Right ventricle myocardium superior (tissue), 1 donor: ENCODE measurements around the gene DCTN1. TPM values are rescaled to one million over a fixed set of nuclear protein-coding genes. Genes with fewer than 3 reads are reported as not detected.

Experiments
- ATAC-seq: fragments of 200-7000 bp; cut with Tn5 transposase; one replicate; pipeline ENCODE4 v1.9.1; 2020; ENCODE audit warnings: mild to moderate bottlenecking; ENCODE audit not compliant: poor library complexity
- DNase-seq: peaks from one replicate; pipeline ENCODE4 v3.0.0-alpha.2; 2020
- intact Hi-C: fragments of 100-400 bp; cut with DNase I; formaldehyde crosslinking; loops from one replicate; pipeline ENCODE4 v1.11.2; 2022
- total RNA-seq: library from RNA; stranded (reverse); fragmentation: NEBNext Ultra II Directional; extraction: Animal tissue kit (Norgen Biotek cat#: 25700); gene quantifications from one replicate; pipeline ENCODE4 v1.2.1, GENCODE V29; 2021
- donor health status: DM: no; HTN: yes; CAD: no; lungs with severe emphysema.

Gene DCTN1
- total RNA-seq, 1 donor from 2014 or later, result 149 TPM

DNA sequence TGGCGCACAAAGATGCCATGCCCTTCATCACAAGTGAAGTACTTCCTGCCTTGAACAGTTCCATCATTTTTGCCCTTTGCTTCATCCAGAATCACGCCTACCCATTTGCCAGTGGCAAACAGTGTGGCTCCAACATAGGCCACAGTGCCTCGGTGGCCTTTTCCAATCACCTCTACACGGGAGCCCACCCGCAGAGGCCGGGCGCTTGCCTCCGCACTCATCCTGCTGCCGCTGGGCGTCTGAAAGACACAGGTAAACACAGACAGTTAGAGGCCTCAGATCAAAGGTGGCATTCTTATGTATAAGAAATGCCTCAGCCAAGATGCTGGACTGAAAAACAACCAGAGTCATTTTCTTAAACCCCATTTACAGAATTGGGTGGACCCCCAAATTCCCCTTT is 2.1 kb downstream of the DCTN1 start:
- ATAC-seq (no peak), DNase-seq (no peak)
- intact Hi-C loops, result no loop called here

DNA sequence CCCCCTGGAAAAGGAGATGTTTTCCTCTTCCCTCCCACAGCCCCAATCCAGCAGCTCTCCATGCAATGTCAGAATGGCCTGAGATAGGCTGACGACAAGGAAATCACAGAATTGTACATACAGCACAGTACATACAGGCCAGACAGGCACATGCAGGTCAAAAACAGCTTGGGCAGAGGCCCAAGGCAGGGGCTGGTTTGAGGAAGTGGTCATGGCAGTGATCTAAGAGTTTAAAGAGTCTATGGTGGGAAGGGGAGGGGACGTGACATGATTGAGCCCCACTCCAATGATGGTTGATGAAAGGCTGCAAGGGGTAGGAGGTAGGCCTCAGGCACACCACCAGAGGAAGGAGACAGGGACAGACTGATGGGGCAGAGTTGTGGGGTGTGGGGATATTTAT is 4.3 kb downstream of the DCTN1 start:
- intact Hi-C loops, result no loop called here
- ATAC-seq, result no peak
- DNase-seq, result no peak

GRCh38 chr2:74374509-74375205 is 5.5 kb downstream of the DCTN1 start:
- peak; percentile 80 for DNase-seq
- intact Hi-C loops, result no loop called here
- peak; percentile 90 for ATAC-seq

- peak; percentile 5 for ATAC-seq
- no peak for DNase-seq
- intact Hi-C loops, result no loop called here
Observed at GRCh38 chr2:74373985-74374384, 6.1 kb downstream of the DCTN1 start.

GRCh38 chr2:74373221-74373676 is 6.9 kb downstream of the DCTN1 start:
- peak; percentile 62 for ATAC-seq
- intact Hi-C loops, result no loop called here
- peak; percentile 75 for DNase-seq

- DNase-seq, result no peak
- no peak for ATAC-seq
- intact Hi-C loops, result no loop called here
Observed at GRCh38 chr2:74372674-74373073, 7.4 kb downstream of the DCTN1 start.

DNA sequence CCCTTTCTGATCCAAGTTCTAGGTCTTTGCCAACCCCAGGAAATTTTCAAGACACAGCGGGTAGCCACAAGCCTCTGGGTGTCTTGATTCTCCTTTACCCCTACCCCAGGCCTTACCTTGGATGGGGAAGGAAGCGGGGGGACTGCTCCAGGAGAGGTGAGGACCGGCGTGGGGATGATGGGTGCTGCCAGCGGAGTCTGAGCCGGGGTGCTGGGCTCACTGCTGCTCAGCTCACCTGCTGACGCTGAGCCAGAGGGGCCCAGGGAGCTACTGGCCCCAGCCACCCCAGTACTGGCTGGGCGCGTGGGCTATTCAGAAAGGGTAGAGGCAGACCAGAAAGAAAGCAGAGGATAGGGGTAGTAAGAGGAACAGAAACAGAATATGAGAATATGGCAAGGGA is 8.7 kb downstream of the DCTN1 start:
- ATAC-seq (no peak), DNase-seq (no peak)
- intact Hi-C loops, result no loop called here

- no peak for DNase-seq
- no peak for ATAC-seq
- intact Hi-C loops, result no loop called here
Observed at GRCh38 chr2:74369976-74370375, 10.1 kb downstream of the DCTN1 start.

DNA sequence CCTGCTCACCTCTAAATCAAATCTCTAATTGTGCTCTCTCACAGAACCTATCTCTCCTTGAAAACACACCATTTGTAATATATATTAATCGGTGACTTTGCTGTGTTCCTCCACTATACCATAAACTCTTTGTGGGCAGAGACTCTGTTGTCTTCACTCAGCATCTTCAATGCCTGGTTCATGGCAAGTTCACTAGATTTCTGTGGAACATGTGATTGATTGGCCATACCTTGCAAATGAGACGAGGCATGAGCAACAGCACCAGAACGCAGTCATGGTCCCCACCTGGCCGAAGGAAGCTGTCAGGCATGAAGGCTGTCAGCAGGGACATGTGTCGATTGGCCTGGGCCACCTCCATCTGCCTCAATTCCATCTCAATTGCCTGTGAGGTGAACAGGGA is 11.6 kb downstream of the DCTN1 start:
- intact Hi-C loops, result no loop called here
- DNase-seq, result no peak
- no peak for ATAC-seq

GRCh38 chr2:74367789-74368188 is 12.3 kb downstream of the DCTN1 start:
- no peak for ATAC-seq
- no peak for DNase-seq
- intact Hi-C loops, result no loop called here

DNA sequence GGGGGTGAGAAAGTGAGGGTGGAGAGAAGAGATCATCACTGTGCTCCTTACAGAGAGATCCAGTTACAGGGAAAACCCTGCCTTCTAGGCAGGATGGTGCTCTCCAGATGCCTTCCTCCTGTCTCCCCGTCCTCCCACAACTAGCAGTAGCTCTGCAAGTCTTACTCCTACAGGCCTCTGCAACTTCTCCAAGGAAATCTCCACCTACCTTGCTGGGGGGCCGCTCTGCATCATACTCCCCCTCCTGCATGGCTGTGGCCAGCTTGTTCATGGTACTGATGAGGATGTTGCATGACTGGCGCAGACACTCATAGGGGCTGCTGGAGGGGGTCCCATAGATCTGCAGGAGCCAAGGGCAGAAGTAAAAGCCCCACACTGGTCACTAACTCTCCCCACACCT is 14.1 kb downstream of the DCTN1 start:
- no peak for DNase-seq
- intact Hi-C loops, result no loop called here

DNA sequence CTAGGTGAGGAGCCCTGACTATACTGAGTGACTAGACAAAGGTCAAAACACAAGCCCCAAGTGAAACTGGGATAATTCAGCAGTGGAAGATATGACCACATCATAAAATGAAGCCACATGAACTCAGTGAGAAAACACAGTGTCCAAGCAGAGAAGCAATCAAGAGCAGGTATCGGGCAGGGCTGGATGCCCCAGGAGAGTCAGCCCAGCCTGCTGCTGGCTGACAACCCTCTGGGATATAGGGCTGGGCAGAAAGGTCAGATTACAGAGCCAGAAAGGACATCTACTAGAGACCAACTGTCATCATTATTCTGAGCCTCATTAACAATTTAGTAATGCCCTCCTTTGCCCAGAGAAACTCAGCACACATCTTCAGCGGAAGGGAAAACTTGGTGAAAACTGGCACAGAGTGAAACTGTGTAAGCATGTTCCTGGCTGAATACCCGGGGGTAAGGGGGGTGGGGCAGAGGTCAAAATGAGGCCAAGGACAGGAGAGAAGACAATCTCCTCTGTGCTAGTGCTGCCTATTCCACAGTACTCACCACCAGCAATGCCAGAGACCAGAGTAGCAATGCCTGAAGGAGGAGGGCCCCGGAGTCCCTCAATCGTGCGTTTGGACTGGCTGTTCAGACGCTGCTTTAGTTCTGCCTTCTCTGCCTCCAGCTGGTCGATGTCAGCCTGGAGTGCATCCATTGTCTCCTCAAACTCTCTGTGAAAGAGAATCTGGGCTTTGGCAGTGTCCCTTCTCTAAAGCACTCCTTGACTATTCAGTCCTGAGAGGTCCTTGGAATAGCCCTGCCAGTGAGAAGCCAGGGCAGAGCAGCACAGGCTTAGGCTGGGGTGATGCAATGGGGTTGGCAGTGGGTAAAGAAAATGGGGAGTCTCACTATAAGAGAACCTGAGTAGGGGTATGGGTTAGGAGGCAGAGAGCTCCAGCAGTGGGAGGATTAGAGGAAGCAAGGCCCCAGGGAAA is 15.3 kb downstream of the DCTN1 start:
- intact Hi-C loops, result no loop called here
- DNase-seq, result no peak
- peak; percentile 68 for ATAC-seq

More for the DNA sequence above, 14.1 kb downstream of the DCTN1 start:
- ATAC-seq, result no peak

- intact Hi-C loops, result no loop called here
- ATAC-seq (no peak), DNase-seq (no peak)
Observed at GRCh38 chr2:74361327-74361726, 18.8 kb downstream of the DCTN1 start.

DNA sequence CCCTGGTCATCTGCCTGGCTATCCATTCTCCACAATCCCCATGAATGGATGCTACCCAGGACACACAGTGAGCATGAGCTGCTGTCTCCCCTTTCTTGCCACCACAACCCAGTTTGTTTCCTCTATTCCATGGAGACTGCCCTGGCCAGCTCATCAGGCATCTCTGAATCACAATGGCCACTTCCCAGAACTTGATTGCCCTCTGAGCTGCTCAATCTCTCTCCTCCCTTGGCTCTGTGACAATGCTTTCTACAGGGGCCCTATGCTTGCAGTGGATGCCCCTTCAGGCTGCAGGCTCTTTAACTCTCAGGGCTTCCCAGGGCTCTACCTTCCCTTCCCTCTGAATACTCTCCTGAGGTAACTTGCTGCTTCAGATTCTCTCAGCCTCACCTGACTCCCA is 22.5 kb downstream of the DCTN1 start:
- no peak for ATAC-seq
- intact Hi-C loops, result no loop called here
- DNase-seq, result no peak

GRCh38 chr2:74349889-74350288 is 30.2 kb downstream of the DCTN1 start:
- intact Hi-C loops, result no loop called here
- DNase-seq, result no peak

GRCh38 chr2:74347742-74348141 is 32.4 kb downstream of the DCTN1 start:
- DNase-seq (no peak), ATAC-seq (no peak)
- intact Hi-C loops, result no loop called here

More at GRCh38 chr2:74349889-74350288, 30.2 kb downstream of the DCTN1 start:
- ATAC-seq, result no peak

- intact Hi-C loops, result no loop called here
- DNase-seq, result no peak
- no peak for ATAC-seq
Observed at GRCh38 chr2:74347303-74347702, 32.8 kb downstream of the DCTN1 start.

DNA sequence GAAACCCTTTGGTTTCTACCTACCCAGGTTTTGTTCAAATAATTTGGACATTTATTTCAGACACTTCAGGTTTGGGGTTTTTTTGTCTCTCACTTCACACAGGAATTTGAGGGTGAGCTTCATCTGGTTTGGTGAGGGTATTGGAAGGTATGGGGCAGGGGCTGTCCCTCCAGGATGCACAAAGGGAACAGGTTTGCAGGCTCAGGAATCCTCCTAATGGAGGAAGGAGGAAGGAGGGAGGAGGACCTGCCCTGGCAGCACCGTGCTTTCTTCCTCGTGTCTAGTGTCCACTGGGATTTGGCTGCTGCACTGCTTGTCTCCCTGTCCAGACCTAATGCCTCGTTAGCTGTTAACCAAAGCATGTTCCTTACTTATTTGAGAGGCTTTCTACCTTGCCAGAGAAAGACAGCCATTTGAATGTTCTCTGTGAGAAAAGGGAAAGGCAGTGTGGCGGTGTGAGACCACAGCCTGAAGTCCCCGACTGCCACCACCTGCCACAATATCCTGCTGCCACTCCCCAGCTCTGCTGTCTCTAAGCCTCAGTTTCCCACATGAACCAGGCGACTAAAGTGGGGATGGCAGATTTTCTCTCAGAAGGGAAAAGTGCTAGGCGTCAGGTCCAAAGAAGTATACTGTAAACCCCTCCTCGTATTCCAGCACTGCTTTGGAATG is 34.7 kb downstream of the DCTN1 start:
- ATAC-seq, result no peak
- no peak for DNase-seq
- intact Hi-C loops, result no loop called here

DNA sequence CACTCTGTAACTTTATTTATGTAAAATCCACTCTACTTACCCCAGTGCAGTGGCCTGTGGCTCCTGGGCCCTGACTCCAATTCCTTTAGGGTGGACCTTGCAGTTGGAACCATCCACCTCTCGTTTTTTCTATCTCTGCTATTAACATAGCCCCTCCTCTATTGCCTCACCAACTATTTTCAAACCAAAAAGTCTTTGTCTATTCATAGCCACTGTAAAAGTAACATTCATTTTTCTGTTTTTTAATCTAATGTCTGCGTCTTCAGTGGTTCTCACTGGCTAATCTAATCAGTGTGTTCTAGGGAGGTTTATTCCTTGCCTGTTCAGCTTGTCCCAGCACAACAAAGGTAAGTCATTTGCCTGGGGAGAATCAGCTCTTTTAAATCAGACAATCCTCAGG is 36.8 kb downstream of the DCTN1 start, which contains the start of gene SLC4A5:
Gene SLC4A5, minus strand, starts transcription at position 101 of the 400 bp plus-strand sequence. CDS start 28,393 bp downstream, outside the sequence.
- ATAC-seq (no peak), DNase-seq (no peak)
- intact Hi-C loops, result no loop called here
